ENCODE data around the gene OPN4. TPM values are rescaled to one million over a fixed set of nuclear protein-coding genes. Genes with fewer than 3 reads are reported as not detected.
A peak's percentile ranks its signal among the peaks of the same experiment; 100 is the strongest.

OPN4 gene
- total RNA-seq, 1 donor from 2014 or later: not detected

DNA sequence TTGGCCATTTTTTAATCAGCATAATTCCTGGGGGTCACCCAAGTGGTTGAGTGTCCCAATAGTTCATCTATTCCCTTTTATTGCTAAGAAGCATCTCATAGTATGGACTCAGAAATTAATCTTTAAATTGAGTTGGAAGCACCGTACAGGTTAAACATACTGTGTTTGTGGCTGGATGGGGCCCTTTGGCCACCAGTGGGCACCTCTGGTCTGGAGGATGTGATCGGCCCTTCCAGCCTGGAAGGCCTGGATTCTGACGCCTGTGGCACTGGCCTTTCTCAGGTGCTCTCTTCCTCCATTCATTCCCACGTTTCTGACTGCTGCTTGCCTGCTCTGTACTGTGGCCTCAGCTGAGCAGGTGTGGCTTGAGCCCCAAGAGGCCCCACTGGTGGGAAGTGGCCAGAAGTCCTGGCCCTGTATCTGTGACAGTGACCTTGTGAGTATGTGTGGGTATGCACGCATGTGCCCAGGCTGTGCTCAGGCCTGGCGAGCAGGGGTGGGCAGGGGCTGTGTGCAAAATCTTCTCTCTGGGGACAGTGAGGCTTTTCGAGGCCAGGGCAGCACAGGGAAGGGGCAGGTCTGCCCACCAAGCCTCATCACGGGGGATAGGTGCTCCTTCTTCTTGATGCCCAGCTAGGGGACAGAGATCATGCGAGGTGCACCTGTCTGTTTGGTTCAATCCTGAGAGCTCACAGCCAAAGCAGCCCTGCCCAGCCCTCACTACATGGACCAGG lies 44.0 kb downstream of the OPN4 start:
- H3K9me3 Mint-ChIP-seq (ENCODE audit: low read depth): no peaks in the 10 kb centered on the region
- H3K4me3 Mint-ChIP-seq (ENCODE audit: low read depth): no peak overlapping the region
- DNase-seq (ENCODE audit: low spot score, unreplicated experiment): no peak
- no peak overlapping the region for H3K27ac Mint-ChIP-seq
- TF ChIP-seq, protein P1, sequence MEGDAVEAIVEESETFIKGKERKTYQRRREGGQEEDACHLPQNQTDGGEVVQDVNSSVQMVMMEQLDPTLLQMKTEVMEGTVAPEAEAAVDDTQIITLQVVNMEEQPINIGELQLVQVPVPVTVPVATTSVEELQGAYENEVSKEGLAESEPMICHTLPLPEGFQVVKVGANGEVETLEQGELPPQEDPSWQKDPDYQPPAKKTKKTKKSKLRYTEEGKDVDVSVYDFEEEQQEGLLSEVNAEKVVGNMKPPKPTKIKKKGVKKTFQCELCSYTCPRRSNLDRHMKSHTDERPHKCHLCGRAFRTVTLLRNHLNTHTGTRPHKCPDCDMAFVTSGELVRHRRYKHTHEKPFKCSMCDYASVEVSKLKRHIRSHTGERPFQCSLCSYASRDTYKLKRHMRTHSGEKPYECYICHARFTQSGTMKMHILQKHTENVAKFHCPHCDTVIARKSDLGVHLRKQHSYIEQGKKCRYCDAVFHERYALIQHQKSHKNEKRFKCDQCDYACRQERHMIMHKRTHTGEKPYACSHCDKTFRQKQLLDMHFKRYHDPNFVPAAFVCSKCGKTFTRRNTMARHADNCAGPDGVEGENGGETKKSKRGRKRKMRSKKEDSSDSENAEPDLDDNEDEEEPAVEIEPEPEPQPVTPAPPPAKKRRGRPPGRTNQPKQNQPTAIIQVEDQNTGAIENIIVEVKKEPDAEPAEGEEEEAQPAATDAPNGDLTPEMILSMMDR (IDR thresholded peaks at IDR 0.05; ENCODE audit: unreplicated experiment): peak; percentile 30
- no peaks in the 10 kb centered on the region for H3K36me3 Mint-ChIP-seq (ENCODE audit: insufficient read depth)
- H3K4me1 Mint-ChIP-seq (ENCODE audit: low read depth): peaks cover 4% of the 10 kb centered on the region
- peaks cover 22% of the 10 kb centered on the region for H3K27me3 Mint-ChIP-seq

DNA sequence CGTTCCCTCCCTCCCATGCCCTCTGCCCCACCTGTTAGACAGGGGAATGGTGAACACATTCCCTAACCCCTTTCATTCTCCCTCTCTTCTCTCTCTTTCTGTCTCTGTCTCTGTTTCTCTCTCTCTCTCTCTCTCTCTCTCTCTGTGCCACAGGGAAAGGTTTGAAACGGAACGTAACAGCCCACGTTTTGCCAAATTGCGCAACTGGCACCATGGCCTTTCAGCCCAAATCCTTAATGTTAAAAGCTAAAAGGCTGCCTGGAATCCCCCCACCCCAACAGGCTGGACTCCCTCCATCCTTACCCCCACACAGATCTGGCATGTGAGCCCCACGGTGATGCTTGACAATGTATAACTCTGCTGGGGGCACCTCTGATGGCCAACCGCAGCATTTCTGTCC lies 44.8 kb downstream of the OPN4 start:
- Mint-ChIP-seq H3K4me1 (ENCODE audit: low read depth) (no peaks in the 10 kb centered on the region), H3K4me3 (ENCODE audit: low read depth) (no peak overlapping the region), H3K27me3 (peaks cover 17% of the 10 kb centered on the region), H3K9me3 (ENCODE audit: low read depth) (no peaks in the 10 kb centered on the region), H3K36me3 (ENCODE audit: insufficient read depth) (no peaks in the 10 kb centered on the region), H3K27ac (no peak overlapping the region)
- DNase-seq (ENCODE audit: low spot score, unreplicated experiment): no peak
- TF ChIP-seq, protein P1 (IDR thresholded peaks at IDR 0.05; ENCODE audit: unreplicated experiment): no peak

- Mint-ChIP-seq H3K27ac (no peak overlapping the region), H3K4me1 (ENCODE audit: low read depth) (no peaks in the 10 kb centered on the region), H3K36me3 (ENCODE audit: insufficient read depth) (no peaks in the 10 kb centered on the region), H3K4me3 (ENCODE audit: low read depth) (no peak overlapping the region), H3K27me3 (peaks cover 17% of the 10 kb centered on the region), H3K9me3 (ENCODE audit: low read depth) (no peaks in the 10 kb centered on the region)
- TF ChIP-seq, protein P1 (IDR thresholded peaks at IDR 0.05; ENCODE audit: unreplicated experiment): no peak
- DNase-seq (ENCODE audit: low spot score, unreplicated experiment): no peak
Observed at GRCh38 chr10:86699541-86699940, 45.2 kb downstream of the OPN4 start.

- no peaks in the 10 kb centered on the region for H3K36me3 Mint-ChIP-seq (ENCODE audit: insufficient read depth)
- no peak overlapping the region for H3K27ac Mint-ChIP-seq
- H3K4me1 Mint-ChIP-seq (ENCODE audit: low read depth): no peaks in the 10 kb centered on the region
- H3K9me3 Mint-ChIP-seq (ENCODE audit: low read depth): no peaks in the 10 kb centered on the region
- no peak for DNase-seq (ENCODE audit: low spot score, unreplicated experiment)
- no peak overlapping the region for H3K4me3 Mint-ChIP-seq (ENCODE audit: low read depth)
- TF ChIP-seq, protein P1 (IDR thresholded peaks at IDR 0.05; ENCODE audit: unreplicated experiment): no peak
- peaks cover 17% of the 10 kb centered on the region for H3K27me3 Mint-ChIP-seq
Observed at GRCh38 chr10:86699991-86700840, 45.9 kb downstream of the OPN4 start.

DNA sequence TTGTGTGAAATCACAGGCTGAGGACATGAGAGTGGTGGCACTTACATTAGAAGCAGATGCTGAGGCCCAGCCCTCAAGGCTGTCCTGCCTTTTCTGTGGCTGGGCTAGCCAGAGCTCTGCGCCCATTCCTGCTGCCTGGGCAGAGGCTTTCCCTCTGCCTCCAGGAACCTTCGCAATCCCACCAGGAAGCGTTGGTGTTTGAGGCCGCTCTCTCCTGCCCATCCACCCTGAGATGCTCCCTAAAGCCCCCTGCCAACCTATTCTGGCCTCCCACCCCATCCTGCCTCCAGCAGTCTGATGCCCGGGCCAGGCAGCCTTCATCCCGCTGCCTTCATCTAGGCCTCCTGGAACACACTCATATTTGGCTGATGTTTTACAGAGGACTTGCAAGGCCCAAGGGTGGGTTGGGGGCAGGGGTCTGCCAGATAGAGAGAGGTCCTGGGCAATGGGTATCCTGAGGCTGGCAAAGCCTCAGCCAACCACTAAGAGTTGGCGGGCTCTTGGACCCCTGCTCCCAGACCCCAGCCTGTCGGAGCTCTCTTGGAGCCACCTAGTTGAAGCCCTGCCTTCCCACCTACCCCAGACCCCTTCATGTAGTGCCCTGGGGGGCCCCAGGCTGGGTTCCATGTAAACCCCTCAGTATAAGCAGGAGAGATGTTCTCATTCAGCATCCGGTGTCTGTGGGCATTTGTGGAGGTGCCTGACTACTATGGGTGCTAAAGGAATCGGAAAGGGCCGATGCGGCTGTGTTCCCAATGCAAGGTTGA lies 46.7 kb downstream of the OPN4 start:
- no peaks in the 10 kb centered on the region for H3K9me3 Mint-ChIP-seq (ENCODE audit: low read depth)
- H3K4me3 Mint-ChIP-seq (ENCODE audit: low read depth): no peak overlapping the region
- peaks cover 12% of the 10 kb centered on the region for H3K27me3 Mint-ChIP-seq
- H3K4me1 Mint-ChIP-seq (ENCODE audit: low read depth): no peaks in the 10 kb centered on the region
- TF ChIP-seq, protein P1 (IDR thresholded peaks at IDR 0.05; ENCODE audit: unreplicated experiment): no peak
- H3K36me3 Mint-ChIP-seq (ENCODE audit: insufficient read depth): no peaks in the 10 kb centered on the region
- no peak overlapping the region for H3K27ac Mint-ChIP-seq
- no peak for DNase-seq (ENCODE audit: low spot score, unreplicated experiment)
